OCI-LY7 (cell line): ENCODE measurements around the gene CYP2W1. TPM values are rescaled to one million over a fixed set of nuclear protein-coding genes. Genes with fewer than 3 reads are reported as not detected.
A peak's percentile ranks its signal among the peaks of the same experiment; 100 is the strongest.

Experiments
- BruUV-seq: library from RNA; stranded (reverse); fragments of 400-500 nt; replicated peaks from 2 replicates; lab custom pipeline; 2021; lab: Mats Ljungman, UMichigan
- CTCF ChIA-PET: fragments of 300-600 bp; sonication (Branson Sonifier 250); formaldehyde crosslinking; loops from one replicate; lab custom pipeline; 2022; ENCODE audit warnings: antibody characterized with exemption; ENCODE audit not compliant: unreplicated experiment; lab: Charles Lee
- POLR2A ChIA-PET: fragments of 300-600 bp; sonication (Branson Sonifier 250); formaldehyde crosslinking; loops from one replicate; lab custom pipeline; 2022; ENCODE audit warnings: antibody characterized with exemption; lab: Charles Lee
- DNase-seq: peaks from one replicate; pipeline ENCODE4 v3.0.0-alpha.2; 2015; ENCODE audit warnings: low spot score
- H2AFZ ChIP-seq: fragments of 200-600 bp; sonication (generic), shearing (Covaris generic); 2 replicates; pipeline ENCODE4 v1.6.1; 2014; ENCODE audit warnings: mild to moderate bottlenecking, antibody characterized with exemption, low read length, moderate library complexity
- H3K27ac ChIP-seq: fragments of 200-600 bp; sonication (generic); 2 replicates; pipeline ENCODE4 v1.5.1; 2014; ENCODE audit warnings: mixed run types, low read depth, mild to moderate bottlenecking, moderate library complexity, low read length, inconsistent platforms; ENCODE audit not compliant: poor library complexity, severe bottlenecking
- H3K36me3 ChIP-seq: fragments of 200-600 bp; sonication (generic); 2 replicates; pipeline ENCODE4 v1.6.1; 2014; ENCODE audit warnings: mild to moderate bottlenecking, antibody characterized with exemption, low read length, moderate library complexity, mixed read lengths; ENCODE audit not compliant: insufficient read depth
- H3K4me1 ChIP-seq: fragments of 200-600 bp; sonication (generic); 2 replicates; pipeline ENCODE4 v1.5.1; 2014; ENCODE audit warnings: mild to moderate bottlenecking, low read length; ENCODE audit not compliant: insufficient read depth, poor library complexity, severe bottlenecking
- H3K4me2 ChIP-seq: fragments of 200-600 bp; sonication (generic); 2 replicates; pipeline ENCODE4 v1.6.1; 2014; ENCODE audit warnings: mild to moderate bottlenecking, low read length
- H3K4me3 ChIP-seq: fragments of 200-600 bp; sonication (generic); 2 replicates; pipeline ENCODE4 v1.5.1; 2014; ENCODE audit warnings: mild to moderate bottlenecking, low read depth, low read length; ENCODE audit not compliant: poor library complexity, severe bottlenecking
- H3K79me2 ChIP-seq: fragments of 200-600 bp; sonication (generic); 2 replicates; pipeline ENCODE4 v1.6.1; 2016; ENCODE audit warnings: low read depth, mild to moderate bottlenecking, low read length, moderate library complexity, mixed read lengths; ENCODE audit not compliant: insufficient read depth
- H3K9me2 ChIP-seq: fragments of 200-600 bp; sonication (generic); 2 replicates; pipeline ENCODE4 v1.6.1; 2016; ENCODE audit warnings: mild to moderate bottlenecking, low read length, mixed read lengths; ENCODE audit not compliant: insufficient read depth
- H3K9me3 ChIP-seq: fragments of 200-600 bp; sonication (generic); 2 replicates; pipeline ENCODE4 v1.6.1; 2014; ENCODE audit warnings: mild to moderate bottlenecking, mixed run types, low read length, mixed read lengths
- H4K20me1 ChIP-seq: fragments of 200-600 bp; sonication (generic); 2 replicates; pipeline ENCODE4 v1.6.1; 2014; ENCODE audit warnings: mild to moderate bottlenecking, antibody characterized with exemption, low read length, moderate library complexity, mixed read lengths; ENCODE audit not compliant: insufficient read depth
- EZH2phosphoT487 ChIP-seq: fragments of 200-600 bp; sonication (generic); IDR thresholded peaks from 2 replicates; pipeline ENCODE4 v1.6.1; 2018; ENCODE audit warnings: low read depth, borderline replicate concordance, mild to moderate bottlenecking, mixed run types, antibody characterized with exemption, low read length, moderate library complexity, mixed read lengths
- intact Hi-C: fragments of 100-400 bp; cut with micrococcal nuclease; formaldehyde crosslinking; loops from one replicate; pipeline ENCODE4 v1.10.0; 2022; ENCODE audit not compliant: unreplicated experiment
- total RNA-seq, 2 experiments: library from RNA; depleted of rRNA in 1 of 2; stranded (reverse); fragments of >200 nt in 1 of 2; shearing (Covaris generic) in 1 of 2; gene quantifications; 2 replicates each; pipeline ENCODE4 v1.2.3, GENCODE V29; 2014 to 2022
- TF ChIP-seq, protein P1 (sequence below): fragments of 200-600 bp; sonication (generic); conservative IDR thresholded peaks from 2 replicates; pipeline ENCODE4 v1.5.1; 2014; ENCODE audit warnings: mild to moderate bottlenecking, antibody characterized with exemption, low read length, moderate library complexity, mixed read lengths

CYP2W1 gene
- total RNA-seq, 2 experiments from 2014 or later, result 1.3 TPM; not detected in 1

DNA sequence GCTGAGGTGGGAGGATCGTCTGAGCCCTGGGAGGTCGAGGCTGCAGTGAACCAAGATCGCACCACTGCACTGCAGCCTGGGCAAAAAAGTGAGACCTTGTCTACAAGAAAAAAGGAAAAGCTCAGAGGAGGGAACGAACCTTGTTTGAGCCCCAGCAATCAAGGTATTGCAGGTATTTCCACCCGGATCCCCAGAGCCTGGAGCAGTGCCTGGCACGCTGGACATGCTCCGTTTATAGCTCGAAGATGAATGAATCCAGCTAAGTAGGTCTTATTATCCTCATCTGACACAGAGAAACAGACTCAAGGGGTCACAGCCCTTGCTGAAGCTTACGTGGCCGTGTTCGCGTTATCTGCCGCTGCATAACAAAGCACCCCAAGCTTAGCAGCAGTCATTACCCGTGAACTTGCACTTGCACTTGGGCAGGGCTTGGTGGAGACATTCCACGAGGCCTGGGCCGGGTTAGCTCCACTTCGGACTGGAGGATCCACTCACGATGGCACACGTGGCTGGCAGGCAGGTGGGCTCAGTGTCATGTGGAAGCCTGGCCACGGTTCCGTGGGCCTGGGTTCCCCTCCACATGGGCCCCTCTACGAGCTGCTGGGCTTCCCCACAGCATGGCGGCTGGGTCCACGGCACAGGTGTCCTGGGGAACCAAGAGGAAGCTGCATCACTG is 4.4 kb upstream of the CYP2W1 start:
- ChIA-PET POLR2A (interaction anchor here (0.6 to 1.1 kb wide), 3 partner anchors 10 to 617 kb away, joined by 3 to 11 read pairs (median 4); no protein-coding TSS in a partner anchor), CTCF (interaction anchor here (1.1 kb wide), 1 partner anchor 21 kb away, joined by 4 read pairs; no protein-coding TSS in a partner anchor)
- Histone ChIP-seq H2AFZ (no peak overlapping the region), H3K4me3 (no peak overlapping the region), H3K79me2 (peaks cover 18% of the 10 kb centered on the region), H3K9me3 (no peaks in the 10 kb centered on the region), H3K9me2 (no peaks in the 10 kb centered on the region), H3K4me1 (peaks cover 84% of the 10 kb centered on the region), H3K27ac (peak overlapping the region; percentile 93), H3K36me3 (no peaks in the 10 kb centered on the region), H3K4me2 (peak overlapping the region; percentile 53), H4K20me1 (peaks cover 5% of the 10 kb centered on the region)
- intact Hi-C loops, result no loop called here
- TF ChIP-seq, protein P1, sequence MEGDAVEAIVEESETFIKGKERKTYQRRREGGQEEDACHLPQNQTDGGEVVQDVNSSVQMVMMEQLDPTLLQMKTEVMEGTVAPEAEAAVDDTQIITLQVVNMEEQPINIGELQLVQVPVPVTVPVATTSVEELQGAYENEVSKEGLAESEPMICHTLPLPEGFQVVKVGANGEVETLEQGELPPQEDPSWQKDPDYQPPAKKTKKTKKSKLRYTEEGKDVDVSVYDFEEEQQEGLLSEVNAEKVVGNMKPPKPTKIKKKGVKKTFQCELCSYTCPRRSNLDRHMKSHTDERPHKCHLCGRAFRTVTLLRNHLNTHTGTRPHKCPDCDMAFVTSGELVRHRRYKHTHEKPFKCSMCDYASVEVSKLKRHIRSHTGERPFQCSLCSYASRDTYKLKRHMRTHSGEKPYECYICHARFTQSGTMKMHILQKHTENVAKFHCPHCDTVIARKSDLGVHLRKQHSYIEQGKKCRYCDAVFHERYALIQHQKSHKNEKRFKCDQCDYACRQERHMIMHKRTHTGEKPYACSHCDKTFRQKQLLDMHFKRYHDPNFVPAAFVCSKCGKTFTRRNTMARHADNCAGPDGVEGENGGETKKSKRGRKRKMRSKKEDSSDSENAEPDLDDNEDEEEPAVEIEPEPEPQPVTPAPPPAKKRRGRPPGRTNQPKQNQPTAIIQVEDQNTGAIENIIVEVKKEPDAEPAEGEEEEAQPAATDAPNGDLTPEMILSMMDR, result no peak
- no peak for TF ChIP-seq EZH2phosphoT487
- no peak for DNase-seq
- BruUV-seq, result no TSS peak

DNA sequence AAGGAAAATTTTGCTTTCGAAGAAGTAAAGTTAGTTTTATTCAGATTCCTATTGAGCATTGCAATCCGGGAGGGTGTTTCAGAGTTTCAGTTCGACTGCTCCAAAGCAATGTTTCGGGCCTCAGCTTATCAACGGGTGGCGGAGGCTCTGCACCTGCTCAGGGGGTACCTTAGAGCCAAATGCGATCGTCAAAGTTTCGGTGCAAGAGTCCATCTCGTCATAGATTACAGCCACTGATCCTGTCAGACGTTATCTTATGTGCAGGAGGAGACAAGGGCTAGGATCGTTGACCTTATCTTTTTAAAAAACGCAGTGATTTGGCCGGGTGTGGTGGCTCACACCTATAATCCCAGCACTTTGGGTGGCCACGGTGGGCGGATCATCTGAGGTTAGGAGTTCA is 3.8 kb upstream of the CYP2W1 start:
- ChIA-PET POLR2A (interaction anchor here (1.1 kb wide), 1 partner anchor 23 kb away, joined by 11 read pairs; no protein-coding TSS in a partner anchor), CTCF (interaction anchor here (1.1 kb wide), 1 partner anchor 22 kb away, joined by 4 read pairs; no protein-coding TSS in a partner anchor)
- no peaks in the 10 kb centered on the region for H3K36me3 ChIP-seq
- peaks cover 79% of the 10 kb centered on the region for H3K4me1 ChIP-seq
- H3K4me3 ChIP-seq, result no peak overlapping the region
- no peak for DNase-seq
- BruUV-seq, result no TSS peak
- no peak overlapping the region for H2AFZ ChIP-seq
- H3K9me3 ChIP-seq, result no peaks in the 10 kb centered on the region
- H3K79me2 ChIP-seq, result peaks cover 12% of the 10 kb centered on the region
- peak overlapping the region; percentile 53 for H3K4me2 ChIP-seq
- TF ChIP-seq, protein P1, result no peak
- no peak for TF ChIP-seq EZH2phosphoT487
- H4K20me1 ChIP-seq, result peaks cover 4% of the 10 kb centered on the region; the same call in 1 of the 2 replicates
- peak overlapping the region; percentile 93 for H3K27ac ChIP-seq
- intact Hi-C loops, result no loop called here
- no peaks in the 10 kb centered on the region for H3K9me2 ChIP-seq
